ENCODE measurements around the gene RAD51B.

The RAD51B gene

GRCh38 chr14:68651075-68651474 is 831.5 kb downstream of the RAD51B start:
- TF ChIP-seq CTCF (IDR thresholded peaks at IDR 0.05; ENCODE audit: low read depth, low read length) = no peak
- H3K4me3 ChIP-seq (replicated peaks in 1 of 2; ENCODE audit: low read depth in 2 of 2, low read length in 2 of 2) = no peak overlapping the region
- no peak for DNase-seq (ENCODE audit: low read depth in 2 of 2)

DNA sequence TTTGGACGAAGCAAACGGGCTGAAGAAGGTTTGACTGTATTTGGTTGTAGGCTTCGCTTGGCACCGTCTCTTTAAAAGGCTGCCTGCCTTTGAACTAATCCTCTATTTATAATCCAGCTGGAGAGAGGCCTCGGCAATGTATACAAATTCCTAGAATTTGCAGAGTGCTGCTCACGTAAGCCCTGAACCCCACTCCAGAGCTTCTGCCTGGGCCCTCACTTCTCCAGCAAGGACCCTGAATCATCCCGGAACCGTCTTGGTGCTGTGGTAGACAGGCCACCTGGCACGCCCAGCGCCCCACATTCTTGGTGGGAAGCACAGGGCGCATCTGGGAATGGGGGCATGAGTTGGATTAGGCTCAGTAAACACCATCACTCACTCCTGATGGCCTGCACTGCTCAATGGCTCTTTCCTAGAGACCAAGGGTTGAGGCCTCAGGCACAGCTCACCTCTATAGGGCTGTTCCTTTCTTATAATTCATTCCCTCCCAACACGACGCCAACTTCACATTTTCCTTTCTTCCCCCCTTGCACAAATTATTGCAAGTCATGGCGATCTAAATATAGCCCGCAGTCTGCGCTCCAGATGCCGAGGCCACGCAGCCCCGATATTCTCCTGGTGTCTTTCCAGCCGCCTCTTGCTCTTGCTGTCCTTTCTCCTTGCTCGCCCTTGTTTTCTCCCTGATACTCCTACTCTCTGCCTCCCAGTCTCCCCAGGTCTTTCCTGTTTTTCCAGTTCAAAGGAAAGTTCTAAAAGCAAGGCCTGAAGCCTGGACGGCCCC is 832.3 kb downstream of the RAD51B start:
- no peak for DNase-seq (ENCODE audit: low read depth in 2 of 2)
- TF ChIP-seq CTCF (IDR thresholded peaks at IDR 0.05; ENCODE audit: low read depth, low read length) = no peak
- H3K4me3 ChIP-seq (replicated peaks in 1 of 2; ENCODE audit: low read depth in 2 of 2, low read length in 2 of 2) = no peak overlapping the region

DNA sequence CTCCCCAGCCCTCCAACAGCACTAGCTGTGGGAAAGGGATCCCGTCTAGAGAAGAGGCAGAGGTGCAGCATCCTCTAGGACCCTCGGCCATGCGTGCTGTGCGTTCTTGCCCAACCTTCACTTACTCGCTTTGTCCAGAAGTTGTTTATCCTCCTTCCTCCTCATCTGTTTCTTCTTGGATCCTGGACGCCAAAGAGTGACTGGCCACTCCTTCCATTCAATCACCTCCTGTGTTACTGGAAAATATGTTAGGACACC is 832.8 kb downstream of the RAD51B start:
- no peak overlapping the region for H3K4me3 ChIP-seq (replicated peaks in 1 of 2; ENCODE audit: low read depth in 2 of 2, low read length in 2 of 2)
- no peak for TF ChIP-seq CTCF (IDR thresholded peaks at IDR 0.05; ENCODE audit: low read depth, low read length)
- no peak for DNase-seq (ENCODE audit: low read depth in 2 of 2)

DNA sequence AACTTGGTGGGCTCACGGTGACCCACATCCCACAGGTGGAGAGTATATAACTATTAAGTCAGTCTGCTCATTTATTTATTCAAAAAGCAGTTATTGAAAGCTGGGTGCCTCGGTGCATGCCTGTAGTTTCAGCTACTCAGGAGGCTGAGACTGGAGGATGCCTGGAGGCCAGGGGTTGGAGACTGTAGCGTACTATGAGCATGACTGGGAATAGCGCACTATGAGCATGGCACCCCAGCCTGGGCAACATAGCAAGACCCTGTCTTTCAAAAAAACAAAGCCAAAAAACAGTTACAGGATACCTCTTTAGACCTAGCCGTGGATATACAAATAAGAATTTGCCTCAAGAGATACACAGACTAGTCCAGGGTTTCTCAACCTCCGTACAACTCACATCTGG is 833.5 kb downstream of the RAD51B start:
- no peak for DNase-seq (ENCODE audit: low read depth in 2 of 2)
- TF ChIP-seq CTCF (IDR thresholded peaks at IDR 0.05; ENCODE audit: low read depth, low read length) = no peak
- no peak overlapping the region for H3K4me3 ChIP-seq (replicated peaks in 1 of 2; ENCODE audit: low read depth in 2 of 2, low read length in 2 of 2)

GRCh38 chr14:68653804-68654203 is 834.2 kb downstream of the RAD51B start:
- no peak overlapping the region for H3K4me3 ChIP-seq (replicated peaks in 1 of 2; ENCODE audit: low read depth in 2 of 2, low read length in 2 of 2)
- no peak for TF ChIP-seq CTCF (IDR thresholded peaks at IDR 0.05; ENCODE audit: low read depth, low read length)
- no peak for DNase-seq (ENCODE audit: low read depth in 2 of 2)

- DNase-seq (ENCODE audit: low read depth in 2 of 2) = peak in 1 of 2 donors; percentile 41
- H3K4me3 ChIP-seq (replicated peaks in 1 of 2; ENCODE audit: low read depth in 2 of 2, low read length in 2 of 2) = no peak overlapping the region
- TF ChIP-seq CTCF (IDR thresholded peaks at IDR 0.05; ENCODE audit: low read depth, low read length) = no peak
Measured at GRCh38 chr14:68654471-68654941, 834.9 kb downstream of the RAD51B start.

Measured in cardiac fibroblast (primary cell).